ENCODE results near the gene VEGFC. TPM values are rescaled to one million over a fixed set of nuclear protein-coding genes. Genes with fewer than 3 reads are reported as not detected.

The VEGFC gene
- total RNA-seq, 1 donor from 2014 or later: 20.3 TPM

- peaks cover 6% of the 10 kb centered on the region for H3K4me1 ChIP-seq (ENCODE audit: insufficient read depth, low read length)
- Mint-ChIP-seq H3K4me3 (ENCODE audit: unreplicated experiment) (no peak overlapping the region), H3K9me3 (ENCODE audit: unreplicated experiment) (peaks cover 2% of the 10 kb centered on the region), H3K4me1 (ENCODE audit: low read depth, unreplicated experiment) (peaks cover 10% of the 10 kb centered on the region), H3K27me3 (ENCODE audit: low read depth, unreplicated experiment) (no peaks in the 10 kb centered on the region), H3K27ac (ENCODE audit: unreplicated experiment) (no peak overlapping the region), H3K36me3 (ENCODE audit: low read depth, unreplicated experiment) (no peaks in the 10 kb centered on the region)
- no peaks in the 10 kb centered on the region for H3K9me3 ChIP-seq (ENCODE audit: insufficient read depth, low read depth, low read length)
- H3K4me2 ChIP-seq (ENCODE audit: low read length): peak overlapping the region; percentile 10
- peak overlapping the region; percentile 47 for H3K27ac ChIP-seq (ENCODE audit: low read depth, low read length)
- H3K79me2 ChIP-seq (ENCODE audit: insufficient read depth, low read length): no peaks in the 10 kb centered on the region
- H2AFZ ChIP-seq (ENCODE audit: low read depth, low read length): no peak overlapping the region
- H3K9ac ChIP-seq (ENCODE audit: low read length): no peak overlapping the region
- no peaks in the 10 kb centered on the region for H4K20me1 ChIP-seq (ENCODE audit: insufficient read depth, low read length)
- no peaks in the 10 kb centered on the region for H3K36me3 ChIP-seq (ENCODE audit: insufficient read depth, low read length)
- TF ChIP-seq CTCF (IDR thresholded peaks at IDR 0.05; ENCODE audit: insufficient read depth, low read depth, low read length): peak; percentile 18
- TF ChIP-seq EZH2 (IDR thresholded peaks at IDR 0.05; ENCODE audit: insufficient read depth, low read length): no peak
- DNase-seq (ENCODE audit: low read depth) (peak; percentile 80), FAIRE-seq (no peak)
- no peak overlapping the region for H3K4me3 ChIP-seq (ENCODE audit: insufficient read depth, low read depth, low read length)
- H3K27me3 ChIP-seq (ENCODE audit: insufficient read depth, low read length): no peaks in the 10 kb centered on the region
These were observed 157.1 kb downstream of the VEGFC start for GRCh38 chr4:176635372-176636261.
